GM12801 (cell line): ENCODE results near the gene E2F3.

ENCODE experiments used
- TF ChIP-seq, protein P1 (sequence below): IDR thresholded peaks from one replicate; pipeline ENCODE4 v1.5.1; 2011; ENCODE audit warnings: control low read depth; ENCODE audit not compliant: insufficient read length; ENCODE audit errors: extremely low read depth

The E2F3 gene

DNA sequence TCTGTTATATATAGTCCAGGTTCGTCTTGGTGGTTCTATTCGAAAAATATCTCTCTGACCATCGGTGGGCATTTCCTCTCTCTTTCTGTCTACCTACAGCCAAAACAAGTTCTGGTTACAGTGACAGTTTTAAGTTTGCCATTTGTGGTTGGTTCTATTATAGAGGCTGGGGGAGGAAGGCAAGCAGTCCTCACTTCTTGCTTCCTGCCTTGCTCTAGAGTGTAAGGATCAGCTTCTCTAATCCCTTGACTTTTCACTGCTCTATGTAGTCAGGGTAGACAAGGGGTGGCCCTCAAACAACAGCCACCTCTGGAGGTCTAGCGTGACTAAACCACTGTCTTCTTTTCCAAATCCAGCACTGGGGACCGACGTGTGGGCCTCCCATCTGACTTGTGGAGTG is 16.1 kb downstream of the E2F3 start:
- TF ChIP-seq, protein P1, sequence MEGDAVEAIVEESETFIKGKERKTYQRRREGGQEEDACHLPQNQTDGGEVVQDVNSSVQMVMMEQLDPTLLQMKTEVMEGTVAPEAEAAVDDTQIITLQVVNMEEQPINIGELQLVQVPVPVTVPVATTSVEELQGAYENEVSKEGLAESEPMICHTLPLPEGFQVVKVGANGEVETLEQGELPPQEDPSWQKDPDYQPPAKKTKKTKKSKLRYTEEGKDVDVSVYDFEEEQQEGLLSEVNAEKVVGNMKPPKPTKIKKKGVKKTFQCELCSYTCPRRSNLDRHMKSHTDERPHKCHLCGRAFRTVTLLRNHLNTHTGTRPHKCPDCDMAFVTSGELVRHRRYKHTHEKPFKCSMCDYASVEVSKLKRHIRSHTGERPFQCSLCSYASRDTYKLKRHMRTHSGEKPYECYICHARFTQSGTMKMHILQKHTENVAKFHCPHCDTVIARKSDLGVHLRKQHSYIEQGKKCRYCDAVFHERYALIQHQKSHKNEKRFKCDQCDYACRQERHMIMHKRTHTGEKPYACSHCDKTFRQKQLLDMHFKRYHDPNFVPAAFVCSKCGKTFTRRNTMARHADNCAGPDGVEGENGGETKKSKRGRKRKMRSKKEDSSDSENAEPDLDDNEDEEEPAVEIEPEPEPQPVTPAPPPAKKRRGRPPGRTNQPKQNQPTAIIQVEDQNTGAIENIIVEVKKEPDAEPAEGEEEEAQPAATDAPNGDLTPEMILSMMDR = no peak

DNA sequence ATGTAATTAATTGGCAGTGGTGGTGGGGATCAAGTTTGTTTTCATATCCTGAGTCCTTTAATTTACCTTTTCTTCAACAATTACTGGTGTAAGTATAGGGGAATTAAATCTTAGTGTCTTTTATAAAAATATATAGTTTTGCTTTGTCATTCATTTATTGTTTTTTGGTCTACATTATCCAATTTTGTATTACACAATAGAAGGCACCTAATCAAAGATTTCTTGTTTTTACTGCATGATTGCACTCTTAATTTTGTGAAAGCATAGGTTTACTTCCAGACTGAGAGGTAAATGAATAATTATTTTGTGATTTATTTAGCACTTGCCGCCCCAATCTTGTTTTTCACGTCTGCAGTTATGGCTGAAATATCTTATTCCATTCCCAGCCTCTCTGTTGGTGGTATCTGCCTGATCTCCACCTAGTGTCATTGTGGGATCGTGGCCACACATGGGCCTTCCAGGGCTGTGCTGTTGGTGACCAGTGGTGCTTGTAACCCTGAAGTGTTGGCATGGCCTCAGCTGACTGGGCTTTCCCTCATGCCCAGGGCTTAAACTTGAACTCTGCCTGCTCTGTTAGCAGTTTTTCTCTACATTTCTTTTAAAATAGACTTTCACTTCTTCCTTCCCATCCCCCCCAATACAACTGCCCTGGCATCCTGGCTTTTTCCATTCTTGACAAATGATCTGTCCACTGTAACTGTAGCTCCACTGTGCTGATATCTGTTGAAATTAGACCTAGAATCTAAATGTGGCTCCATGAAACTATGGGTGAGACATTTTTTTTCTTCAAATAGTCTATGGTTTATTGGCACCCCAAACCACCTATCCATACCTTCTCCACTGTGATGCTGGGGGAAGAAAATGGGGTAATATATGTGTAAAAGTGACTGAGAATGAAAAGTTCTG is 24.8 kb downstream of the E2F3 start:
- TF ChIP-seq, protein P1 = no peak

DNA sequence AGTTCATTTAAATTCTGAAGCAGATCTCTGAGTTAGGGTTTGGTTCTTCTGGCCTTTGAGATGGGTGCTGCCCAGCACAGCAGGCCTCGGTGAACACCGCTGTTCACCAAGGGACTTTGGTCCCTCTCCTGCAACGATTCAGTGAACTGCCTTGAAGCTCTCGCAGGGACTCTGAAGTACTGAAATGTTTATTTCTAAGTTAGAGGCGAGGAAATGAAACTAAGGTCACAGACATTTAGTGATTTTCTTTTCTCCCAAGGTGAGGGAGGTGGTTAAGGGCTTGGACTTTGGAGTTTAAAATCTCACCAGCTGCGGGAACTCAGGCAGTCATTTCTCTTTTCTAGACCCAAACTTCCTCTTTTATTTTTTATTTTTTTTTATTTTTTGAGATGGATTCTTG is 26.2 kb downstream of the E2F3 start:
- TF ChIP-seq, protein P1 = no peak

DNA sequence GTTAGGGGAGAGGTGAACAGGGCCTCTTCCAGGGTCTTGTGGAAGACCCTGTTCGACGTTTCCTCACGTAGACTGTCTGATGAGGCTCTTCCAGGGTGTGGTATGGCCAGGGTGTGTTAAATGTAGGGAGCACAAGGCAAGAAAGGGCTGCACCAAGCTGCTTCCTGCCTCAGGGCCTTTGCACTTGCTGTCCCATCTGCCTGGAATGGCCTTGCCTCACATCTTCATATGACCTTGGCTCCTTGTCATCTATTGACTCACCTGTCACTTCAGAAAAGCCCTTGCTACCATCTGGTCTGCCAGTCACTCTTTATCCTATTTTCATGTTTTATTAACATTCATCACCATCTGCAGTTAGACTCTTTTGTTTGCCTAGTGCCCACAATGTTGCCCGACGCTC is 31.0 kb downstream of the E2F3 start:
- TF ChIP-seq, protein P1 = no peak

DNA sequence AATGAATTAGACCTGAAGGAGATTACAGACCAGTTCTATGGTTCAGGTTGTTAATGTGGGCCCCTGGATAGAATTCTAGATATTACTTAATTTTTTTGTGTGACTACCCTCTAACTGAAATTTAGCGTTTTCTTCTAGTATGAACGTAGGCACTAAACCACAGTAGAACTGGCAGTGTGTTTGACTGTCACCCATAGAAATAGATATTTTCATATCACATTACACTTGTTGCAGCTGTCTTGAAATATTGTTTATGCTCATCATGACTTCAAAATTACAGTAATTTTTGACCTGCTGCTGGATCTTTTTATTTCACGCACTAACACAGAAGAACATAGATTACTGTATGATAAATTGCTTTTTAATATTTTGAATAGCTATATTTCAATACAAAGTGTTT is 31.6 kb downstream of the E2F3 start:
- TF ChIP-seq, protein P1 = no peak

DNA sequence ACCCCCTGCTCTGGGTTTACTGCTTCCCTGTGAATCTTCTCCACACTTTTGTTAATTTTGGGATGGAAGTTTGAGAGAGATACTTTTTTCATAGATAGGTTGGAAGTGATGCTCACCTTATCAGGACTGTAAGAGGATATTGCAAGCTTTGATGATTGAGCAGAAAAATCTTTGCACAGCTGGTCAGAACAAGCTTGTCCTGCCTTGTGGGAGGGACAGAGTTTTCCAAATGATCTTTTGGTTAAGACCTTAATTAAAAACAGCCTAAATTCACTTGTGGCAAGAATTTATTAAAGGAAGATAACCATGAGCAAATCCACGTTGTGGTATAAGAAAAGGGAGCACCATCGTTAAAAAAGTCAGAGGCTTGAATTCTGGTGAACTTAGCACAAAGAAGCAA is 32.2 kb downstream of the E2F3 start:
- TF ChIP-seq, protein P1 = no peak

DNA sequence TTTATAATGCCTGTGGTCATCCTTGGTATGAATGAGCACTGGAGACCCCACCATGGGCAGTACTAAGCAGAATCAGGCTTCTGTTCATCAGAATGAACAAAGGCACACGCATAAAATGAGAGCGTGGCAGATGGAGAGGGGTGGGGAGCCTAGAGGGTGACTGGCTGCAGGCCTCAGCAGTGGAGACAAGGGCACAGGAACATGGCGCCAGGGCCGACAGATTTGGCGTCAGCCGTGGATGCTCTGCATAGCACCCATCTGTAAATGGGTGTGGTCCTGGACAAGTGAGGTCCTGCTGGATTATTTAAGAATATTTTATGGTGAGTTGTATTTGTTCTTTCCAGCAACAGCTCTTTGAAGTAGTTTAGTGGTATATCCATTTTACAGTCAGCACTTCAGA is 33.1 kb downstream of the E2F3 start:
- TF ChIP-seq, protein P1 = no peak
